Measurements from ENCODE around the gene PPP1R12A. TPM values are rescaled to one million over a fixed set of nuclear protein-coding genes. Genes with fewer than 3 reads are reported as not detected.

PPP1R12A gene
- total and polyA plus RNA-seq, 2 of the 4 experiments (the other 2 are of a cell fraction): 47.7 to 112 TPM

- intact Hi-C loops (cut with micrococcal nuclease): no loop called here
- 0 out of 4 replicates have a peak overlapping the region, but pooled peaks of 1 of the 2 experiments have one; percentile 52 for H4K8ac ChIP-seq (ENCODE audit: low read depth in 2 of 2, low read length in 2 of 2)
- H3K14ac ChIP-seq (replicated peaks; ENCODE audit: low read depth, low read length): no peak overlapping the region
- ChIA-PET POLR2A (ENCODE audit: unreplicated experiment) (no interaction called here), CTCF (no interaction called here)
- H3K27me3 ChIP-seq (ENCODE audit: control insufficient read depth, insufficient read depth, low read length): no peaks in the 10 kb centered on the region
- no peak overlapping the region for H2BK15ac ChIP-seq (ENCODE audit: low read depth, low read length)
- dilution Hi-C loops (cut with HindIII; ENCODE audit: low sequenced_read_pairs, unreplicated experiment): no loop called here
- no TSS peak for BruUV-seq (replicated peaks)
- WGBS, 2 experiments (ENCODE audit: extremely low coverage in 2 of 2, insufficient read length in 1 of 2): no CpG with 5 or more reads among the region's 1 CpG
- H3K9me1 ChIP-seq (ENCODE audit: insufficient read depth, low read length): peaks cover 1% of the 10 kb centered on the region; the same call in 1 of the 2 replicates
- peaks cover 15 to 46% of the 10 kb centered on the region in 2 experiments; a peak in 3 of 4 replicates for H3K79me1 ChIP-seq (ENCODE audit: low read depth in 1 of 2, low read length in 2 of 2)
- H2BK5ac ChIP-seq (ENCODE audit: low read depth, low read length, poor library complexity, severe bottlenecking): peak overlapping the region; percentile 67
- H4K91ac ChIP-seq (ENCODE audit: insufficient read depth, low read depth, low read length): no peak overlapping the region
- no peak overlapping the region for H3K4me3 ChIP-seq (ENCODE audit: insufficient read depth, low read depth, low read length)
- no peaks in the 10 kb centered on the region for H3K9me3 ChIP-seq (ENCODE audit: control insufficient read depth, insufficient read depth, low read length)
- no peak overlapping the region for H3K23ac ChIP-seq (ENCODE audit: low read depth, low read length)
- no peak overlapping the region for H2AFZ ChIP-seq (replicated peaks; ENCODE audit: low read length, poor library complexity)
- no peaks in the 10 kb centered on the region; the same call in 1 of the 2 replicates for H3K4me1 ChIP-seq (ENCODE audit: control insufficient read depth, insufficient read depth, low read length)
- TF ChIP-seq MAZ (IDR thresholded peaks at IDR 0.05; ENCODE audit: borderline replicate concordance, low read depth, low read length): no peak
- no peak for TF ChIP-seq RCOR1 (IDR thresholded peaks at IDR 0.05; ENCODE audit: insufficient replicate concordance, low read length)
- TF ChIP-seq MXI1 (IDR thresholded peaks at IDR 0.05; ENCODE audit: borderline replicate concordance, low read depth, low read length): no peak
- no peak for TF ChIP-seq USF2 (IDR thresholded peaks at IDR 0.05; ENCODE audit: low read depth, low read length)
- no peak for TF ChIP-seq POLR2A (IDR thresholded peaks at IDR 0.05; ENCODE audit: low read depth, low read length)
- no peak for TF ChIP-seq BHLHE40 (IDR thresholded peaks at IDR 0.05; ENCODE audit: low read depth, low read length)
- no peak for TF ChIP-seq CHD1 (IDR thresholded peaks at IDR 0.05; ENCODE audit: low read depth, low read length)
- no peak for TF ChIP-seq NFE2L2 (IDR thresholded peaks at IDR 0.05; ENCODE audit: low read depth, low read length)
- no peak for TF ChIP-seq SMC3 (IDR thresholded peaks at IDR 0.05; ENCODE audit: low read depth, low read length)
- TF ChIP-seq RAD21 (IDR thresholded peaks at IDR 0.05; ENCODE audit: low read length): no peak
- TF ChIP-seq FOS (IDR thresholded peaks at IDR 0.05; ENCODE audit: low read depth, low read length): no peak
- TF ChIP-seq CEBPB (IDR thresholded peaks at IDR 0.05; ENCODE audit: low read depth, low read length): no peak
- TF ChIP-seq CTCF (conservative IDR thresholded peaks at IDR 0.05; ENCODE audit: low read depth, low read length): no peak
- no peak for TF ChIP-seq MAFK (IDR thresholded peaks at IDR 0.05; ENCODE audit: low read depth, low read length)
- TF ChIP-seq ELK1 (IDR thresholded peaks at IDR 0.05; ENCODE audit: borderline replicate concordance, low read depth, low read length): no peak
- TF ChIP-seq RFX5 (IDR thresholded peaks at IDR 0.05; ENCODE audit: low read depth, low read length): no peak
- no peak overlapping the region for H2AK5ac ChIP-seq (ENCODE audit: low read depth, low read length)
- DNase-seq (no peak), ATAC-seq (ENCODE audit: low read depth) (no peak)
- H3K56ac ChIP-seq (ENCODE audit: extremely low read depth, insufficient read depth, low read length): no peak overlapping the region
- peaks cover 13% of the 10 kb centered on the region for H4K20me1 ChIP-seq (ENCODE audit: insufficient read depth, low read length)
- H2AK9ac ChIP-seq (replicated peaks; ENCODE audit: low read depth, low read length, poor library complexity): no peak overlapping the region
- H3K27ac ChIP-seq (ENCODE audit: insufficient read depth, low read length): no peak overlapping the region
- H2BK20ac ChIP-seq (ENCODE audit: low read depth, low read length): no peak overlapping the region
- no peak overlapping the region for H3K9ac ChIP-seq (ENCODE audit: low read depth, low read length)
- no peak overlapping the region for H3K4me2 ChIP-seq (ENCODE audit: low read depth, low read length)
- H4K5ac ChIP-seq (ENCODE audit: low read depth, low read length): no peak overlapping the region
- H2BK120ac ChIP-seq (ENCODE audit: low read depth, low read length): peak overlapping the region; percentile 65; the same call in 1 of the 2 replicates
- H3K36me3 ChIP-seq (ENCODE audit: control insufficient read depth, insufficient read depth, low read length): peaks cover 2% of the 10 kb centered on the region; the same call in 1 of the 2 replicates
- in situ Hi-C loops (cut with MboI; ENCODE audit: low sequenced_read_pairs): no loop called here
- no peak overlapping the region for H3K18ac ChIP-seq (ENCODE audit: low read depth, low read length)
- peak overlapping the region; percentile 33; the same call in 1 of the 2 replicates for H3K4ac ChIP-seq (ENCODE audit: low read depth, low read length)
Observed at GRCh38 chr12:79847417-79847816, 87.5 kb downstream of the PPP1R12A start.
